HG03139 (cell line): ENCODE data around the gene AJAP1.

Experiments
- ATAC-seq: cut with Tn5 transposase; IDR thresholded peaks from one replicate; pipeline ENCODE4 v1.9.1; 2021; ENCODE audit not compliant: unreplicated experiment

Gene AJAP1

GRCh38 chr1:4803335-4803734, 148.9 kb downstream of the AJAP1 start:
- ATAC-seq: no peak

- no peak for ATAC-seq
These were observed 151.6 kb downstream of the AJAP1 start for GRCh38 chr1:4805987-4806386.

GRCh38 chr1:4820543-4820942, 166.1 kb downstream of the AJAP1 start:
- ATAC-seq: no peak

- ATAC-seq: no peak
These were observed 171.5 kb downstream of the AJAP1 start for GRCh38 chr1:4825800-4826450.

GRCh38 chr1:4830707-4831106, 176.3 kb downstream of the AJAP1 start:
- no peak for ATAC-seq

- no peak for ATAC-seq
These were observed 182.2 kb downstream of the AJAP1 start for GRCh38 chr1:4836574-4836973.

GRCh38 chr1:4837031-4837600, 182.7 kb downstream of the AJAP1 start:
- ATAC-seq: no peak

- ATAC-seq: no peak
These were observed 183.3 kb downstream of the AJAP1 start for GRCh38 chr1:4837752-4838151.

- ATAC-seq: no peak
These were observed 183.8 kb downstream of the AJAP1 start for GRCh38 chr1:4838231-4838630.
